Osteocyte (in vitro differentiated cells): ENCODE measurements around the gene MPPED1. TPM values are rescaled to one million over a fixed set of nuclear protein-coding genes. Genes with fewer than 3 reads are reported as not detected.

Experiments
- DNase-seq: peaks from one replicate; pipeline ENCODE4 v3.0.0; 2021; ENCODE audit warnings: mixed read lengths; ENCODE audit not compliant: unreplicated experiment; ENCODE audit errors: extremely low spot score
- H3K27ac Mint-ChIP-seq: one replicate; pipeline ENCODE4 v1.8.0; 2021; ENCODE audit warnings: mild to moderate bottlenecking, mixed read lengths; ENCODE audit not compliant: unreplicated experiment
- H3K27me3 Mint-ChIP-seq: one replicate; pipeline ENCODE4 v1.8.0; 2021; ENCODE audit warnings: mixed read lengths; ENCODE audit not compliant: unreplicated experiment
- H3K36me3 Mint-ChIP-seq: one replicate; pipeline ENCODE4 v1.8.0; 2021; ENCODE audit warnings: mixed read lengths; ENCODE audit not compliant: unreplicated experiment
- H3K4me1 Mint-ChIP-seq: one replicate; pipeline ENCODE4 v1.8.0; 2021; ENCODE audit warnings: mixed read lengths; ENCODE audit not compliant: unreplicated experiment
- H3K4me3 Mint-ChIP-seq: one replicate; pipeline ENCODE4 v1.8.0; 2021; ENCODE audit warnings: mild to moderate bottlenecking, moderate library complexity, mixed read lengths; ENCODE audit not compliant: unreplicated experiment
- H3K9me3 Mint-ChIP-seq: one replicate; pipeline ENCODE4 v1.8.0; 2021; ENCODE audit warnings: mixed read lengths; ENCODE audit not compliant: unreplicated experiment
- CTCF ChIP-seq: fragments of 200-600 bp; sonication (generic); IDR thresholded peaks from 2 replicates; pipeline ENCODE4 v1.5.0; 2021; ENCODE audit warnings: antibody characterized with exemption, mild to moderate bottlenecking, moderate library complexity
- total RNA-seq: library from RNA; stranded (reverse); gene quantifications from 2 replicates; pipeline ENCODE4 v1.2.1, GENCODE V29; 2021

The MPPED1 gene
- total RNA-seq, 1 donor from 2014 or later: not detected

DNA sequence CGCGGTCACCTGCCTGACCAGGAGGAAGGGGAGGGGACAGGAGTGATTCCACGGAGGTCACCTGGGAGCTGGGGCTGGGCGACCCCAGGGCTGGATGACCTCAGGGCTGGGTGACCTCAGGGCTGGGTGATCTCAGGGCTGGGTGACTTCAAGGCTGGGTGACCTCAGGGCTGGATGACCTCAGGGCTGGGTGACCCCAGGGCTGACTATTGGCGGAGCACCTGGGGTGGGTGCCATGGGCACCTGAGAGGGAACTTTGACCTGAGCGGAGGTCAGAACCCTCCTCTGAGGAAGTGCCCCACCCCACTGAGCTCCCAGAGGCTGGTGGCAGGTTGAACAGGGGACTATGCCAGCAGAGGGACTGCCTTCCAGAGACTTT is 11.8 kb upstream of the MPPED1 start:
- Mint-ChIP-seq H3K27me3 (no peaks in the 10 kb centered on the region), H3K4me3 (no peak overlapping the region), H3K9me3 (no peaks in the 10 kb centered on the region), H3K4me1 (no peaks in the 10 kb centered on the region), H3K27ac (no peak overlapping the region), H3K36me3 (no peaks in the 10 kb centered on the region)
- no peak for DNase-seq
- TF ChIP-seq CTCF: no peak

DNA sequence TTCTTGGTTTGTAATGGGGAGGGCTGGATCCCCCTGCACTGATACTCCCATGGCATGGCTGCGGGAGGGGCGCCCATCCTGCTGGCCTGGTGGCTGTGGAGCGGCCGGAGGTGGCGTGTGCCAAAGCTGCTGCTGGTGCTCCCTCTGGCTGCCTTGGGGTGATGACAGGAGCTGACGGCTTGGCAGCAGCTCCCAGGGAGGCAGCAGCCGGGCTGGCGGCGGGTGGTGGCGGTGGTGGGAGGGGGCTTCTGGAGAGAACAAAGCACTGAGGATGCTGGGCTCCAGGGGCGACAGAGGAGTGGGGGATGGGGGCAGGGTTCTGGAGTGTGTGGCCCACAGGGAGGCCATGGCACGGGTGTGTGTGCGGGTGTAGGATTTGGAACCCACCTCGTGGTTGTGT is 11.4 kb upstream of the MPPED1 start:
- no peaks in the 10 kb centered on the region for H3K9me3 Mint-ChIP-seq
- no peaks in the 10 kb centered on the region for H3K36me3 Mint-ChIP-seq
- TF ChIP-seq CTCF: no peak
- H3K27me3 Mint-ChIP-seq: no peaks in the 10 kb centered on the region
- H3K4me1 Mint-ChIP-seq: no peaks in the 10 kb centered on the region
- H3K27ac Mint-ChIP-seq: no peak overlapping the region
- no peak for DNase-seq
- no peak overlapping the region for H3K4me3 Mint-ChIP-seq

- Mint-ChIP-seq H3K27me3 (no peaks in the 10 kb centered on the region), H3K4me1 (no peaks in the 10 kb centered on the region)
- no peak for DNase-seq
Measured at GRCh38 chr22:43401233-43401632, 10.6 kb upstream of the MPPED1 start.

DNA sequence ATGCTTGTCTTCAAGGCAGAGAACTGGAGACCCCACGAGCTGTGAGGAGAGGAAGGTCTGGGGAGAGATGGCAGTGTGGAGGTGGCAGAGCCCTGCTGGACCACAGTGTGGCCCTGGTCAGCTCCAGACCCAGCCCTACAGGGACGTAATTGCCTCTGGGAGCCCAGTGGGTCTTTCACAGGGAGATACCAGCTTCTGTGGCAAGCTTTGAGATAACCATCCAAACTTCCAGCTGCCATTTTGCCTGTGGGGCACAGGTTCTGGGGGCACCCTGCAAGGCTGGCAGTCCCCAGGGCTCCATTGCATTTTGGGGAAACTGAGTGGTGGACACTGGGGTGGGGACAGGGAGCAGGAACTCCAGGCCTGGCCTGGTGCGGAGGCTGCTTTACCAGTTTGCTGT is 10.2 kb upstream of the MPPED1 start:
- Mint-ChIP-seq H3K27ac (no peak overlapping the region), H3K27me3 (no peaks in the 10 kb centered on the region), H3K4me1 (no peaks in the 10 kb centered on the region), H3K9me3 (no peaks in the 10 kb centered on the region), H3K4me3 (no peak overlapping the region), H3K36me3 (no peaks in the 10 kb centered on the region)
- no peak for DNase-seq
- no peak for TF ChIP-seq CTCF

More at GRCh38 chr22:43401233-43401632, 10.6 kb upstream of the MPPED1 start:
- no peaks in the 10 kb centered on the region for H3K36me3 Mint-ChIP-seq
- H3K4me3 Mint-ChIP-seq: no peak overlapping the region
- H3K27ac Mint-ChIP-seq: no peak overlapping the region
- H3K9me3 Mint-ChIP-seq: no peaks in the 10 kb centered on the region
- no peak for TF ChIP-seq CTCF

DNA sequence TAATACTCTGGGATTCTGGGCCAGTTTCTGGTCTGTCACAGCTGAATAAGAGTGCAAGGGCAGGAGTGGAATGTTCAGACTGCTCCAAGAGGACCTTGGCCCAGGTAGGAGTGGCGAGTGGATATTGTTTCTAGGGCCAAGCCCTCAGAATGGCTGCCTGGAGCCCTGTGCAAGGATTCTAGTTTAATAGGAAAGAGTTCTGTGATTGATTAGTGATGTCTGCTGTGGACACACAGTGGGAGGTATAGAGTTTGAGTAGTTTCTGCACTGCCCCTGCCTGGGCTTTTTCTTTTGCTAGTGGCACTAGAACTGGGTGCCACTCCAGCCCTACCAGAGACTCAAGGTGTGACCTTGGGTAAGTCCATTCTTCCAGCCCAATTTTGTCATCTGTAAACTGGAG is 9.7 kb upstream of the MPPED1 start:
- no peaks in the 10 kb centered on the region for H3K36me3 Mint-ChIP-seq
- no peak for TF ChIP-seq CTCF
- H3K4me3 Mint-ChIP-seq: no peak overlapping the region
- no peak for DNase-seq
- H3K9me3 Mint-ChIP-seq: no peaks in the 10 kb centered on the region
- H3K4me1 Mint-ChIP-seq: no peaks in the 10 kb centered on the region
- no peaks in the 10 kb centered on the region for H3K27me3 Mint-ChIP-seq
- no peak overlapping the region for H3K27ac Mint-ChIP-seq
